SK-N-SH (cell line): ENCODE results near the gene PPP1R14C.

Experiments
- CHD2 ChIP-seq: fragments of 150-350 bp; IDR thresholded peaks from 2 replicates; pipeline ENCODE4 v1.6.1; 2018; ENCODE audit warnings: low read length; ENCODE audit not compliant: partially characterized antibody
- CTCF ChIP-seq: fragments of 200-600 bp; sonication (generic); IDR thresholded peaks from 2 replicates; pipeline ENCODE4 v1.6.1; 2017; ENCODE audit warnings: antibody characterized with exemption, mild to moderate bottlenecking, moderate library complexity
- JUND ChIP-seq: IDR thresholded peaks from 2 replicates; pipeline ENCODE4 v1.4.0; 2012
- MAX ChIP-seq: IDR thresholded peaks from 2 replicates; pipeline ENCODE4 v1.4.0; 2012; ENCODE audit warnings: low read depth
- NFIC ChIP-seq: IDR thresholded peaks from 2 replicates; pipeline ENCODE4 v1.4.0; 2012; ENCODE audit warnings: borderline replicate concordance

DNA sequence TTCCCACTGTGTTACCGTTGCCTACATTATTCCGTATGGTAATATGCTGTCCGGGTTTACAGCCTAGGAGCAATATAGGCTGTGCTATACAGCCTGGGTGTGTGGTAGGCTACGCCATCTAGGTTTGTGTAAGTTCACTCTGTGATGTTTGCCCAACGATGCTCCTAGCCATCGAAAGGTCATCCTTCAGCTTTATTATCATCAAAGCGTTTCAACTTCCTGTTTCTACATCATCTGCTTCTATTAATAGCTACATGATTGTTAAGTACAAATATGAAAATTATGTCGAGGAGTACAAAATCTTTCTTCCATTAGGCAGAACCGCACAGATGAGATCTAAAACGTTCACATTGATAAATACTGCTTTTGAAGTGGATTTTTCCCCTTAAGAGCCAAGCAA, 69.9 kb downstream of the PPP1R14C start:
- TF ChIP-seq NFIC (no peak), CTCF (no peak), MAX (no peak), JUND (no peak), CHD2 (no peak)
